Gastroesophageal sphincter (tissue), 3 donors: Measurements from ENCODE around the gene POM121L2.

Experiments
- CTCF ChIP-seq, 4 experiments: fragments of 200-600 bp in 2 of 4; fragments of 450-650 bp in 2 of 4; sonication (generic) in 1 of 4; IDR thresholded peaks; one replicate each; pipeline ENCODE4 v1.5.1; 2017 to 2019; ENCODE audit warnings: antibody characterized with exemption in 4 of 4, mild to moderate bottlenecking in 2 of 4, moderate library complexity in 2 of 4
- EP300 ChIP-seq: sonication (generic); formaldehyde crosslinking; IDR thresholded peaks from one replicate; pipeline ENCODE4 v1.6.1; 2017; ENCODE audit warnings: antibody characterized with exemption, mild to moderate bottlenecking
- POLR2A ChIP-seq, 2 donors: fragments of 450-650 bp; IDR thresholded peaks; one replicate each; pipeline ENCODE4 v1.6.1; 2017; ENCODE audit warnings: antibody characterized with exemption in 2 of 2, mild to moderate bottlenecking in 2 of 2, moderate library complexity in 1 of 2
- POLR2AphosphoS5 ChIP-seq: sonication (generic); formaldehyde crosslinking; IDR thresholded peaks from one replicate; pipeline ENCODE4 v1.6.1; 2017; ENCODE audit warnings: antibody characterized with exemption

- TF ChIP-seq POLR2A (IDR thresholded peaks at IDR 0.05) (no peak), CTCF (IDR thresholded peaks at IDR 0.05) (no peak), EP300 (no peak), POLR2AphosphoS5 (no peak)
Measured at GRCh38 chr6:27280540-27281000, 31.5 kb downstream of the POM121L2 start.
